GM23338 (cell line): Measurements from ENCODE around the gene MTMR3. TPM values are rescaled to one million over a fixed set of nuclear protein-coding genes. Genes with fewer than 3 reads are reported as not detected.

Experiments used
- ATAC-seq: fragments of 200-7000 bp; cut with Tn5 transposase; 3 replicates; pipeline ENCODE4 v1.9.1; 2020
- DNase-seq: peaks from one replicate; pipeline ENCODE4 v3.0.0-alpha.2; 2015; ENCODE audit warnings: low spot score
- H2AFZ ChIP-seq: fragments of 200-600 bp; sonication (generic); 2 replicates; pipeline ENCODE4 v1.8.0; 2016; ENCODE audit warnings: antibody characterized with exemption, mild to moderate bottlenecking, moderate library complexity
- H3F3A ChIP-seq: fragments of 200-600 bp; sonication (generic); replicated peaks from 2 replicates; pipeline ENCODE4 v1.8.0; 2017; ENCODE audit warnings: antibody characterized with exemption, mixed run types, low read depth
- H3K27ac ChIP-seq: fragments of 200-600 bp; sonication (generic); 2 replicates; pipeline ENCODE4 v1.6.1; 2016; ENCODE audit warnings: low read depth
- H3K27me3 ChIP-seq: fragments of 200-600 bp; sonication (generic); 2 replicates; pipeline ENCODE4 v1.8.0; 2016; ENCODE audit warnings: mild to moderate bottlenecking, mixed run types, moderate library complexity; ENCODE audit not compliant: insufficient read depth
- H3K36me3 ChIP-seq: fragments of 200-600 bp; sonication (generic); 2 replicates; pipeline ENCODE4 v1.8.0; 2016; ENCODE audit warnings: mild to moderate bottlenecking; ENCODE audit not compliant: insufficient read depth
- H3K4me1 ChIP-seq: fragments of 200-600 bp; sonication (generic); 2 replicates; pipeline ENCODE4 v1.8.0; 2016; ENCODE audit warnings: mild to moderate bottlenecking, moderate library complexity; ENCODE audit not compliant: insufficient read depth
- H3K4me2 ChIP-seq: fragments of 200-600 bp; sonication (generic); 2 replicates; pipeline ENCODE4 v1.7.1; 2017; ENCODE audit warnings: mixed run types
- H3K4me3 ChIP-seq: fragments of 200-600 bp; sonication (generic); 2 replicates; pipeline ENCODE4 v1.6.1; 2016; ENCODE audit warnings: mixed run types
- H3K79me2 ChIP-seq: fragments of 200-600 bp; sonication (generic); replicated peaks from 2 replicates; pipeline ENCODE4 v1.8.0; 2017; ENCODE audit warnings: mild to moderate bottlenecking; ENCODE audit not compliant: insufficient read depth
- H3K9me2 ChIP-seq: fragments of 200-600 bp; sonication (generic); 2 replicates; pipeline ENCODE4 v1.8.0; 2017; ENCODE audit not compliant: insufficient read depth
- H4K20me1 ChIP-seq: fragments of 200-600 bp; sonication (generic); replicated peaks from 2 replicates; pipeline ENCODE4 v1.8.0; 2017; ENCODE audit warnings: mild to moderate bottlenecking; ENCODE audit not compliant: insufficient read depth
- H3K27ac Mint-ChIP-seq: 2 replicates; pipeline ENCODE4 v1.8.0; 2020; ENCODE audit warnings: inconsistent platforms, mild to moderate bottlenecking, moderate library complexity, mixed read lengths
- H3K27me3 Mint-ChIP-seq: 3 replicates; pipeline ENCODE4 v1.8.0; 2022; ENCODE audit warnings: low read depth, mild to moderate bottlenecking, moderate library complexity, mixed read lengths, inconsistent platforms; ENCODE audit not compliant: insufficient read depth, poor library complexity
- H3K36me3 Mint-ChIP-seq: 3 replicates; pipeline ENCODE4 v1.8.0; 2021; ENCODE audit warnings: low read depth, mild to moderate bottlenecking, inconsistent platforms, moderate library complexity, mixed read lengths
- H3K4me1 Mint-ChIP-seq: 3 replicates; pipeline ENCODE4 v1.8.0; 2020; ENCODE audit warnings: mild to moderate bottlenecking, inconsistent platforms, mixed read lengths
- H3K4me3 Mint-ChIP-seq: 3 replicates; pipeline ENCODE4 v1.8.0; 2021; ENCODE audit warnings: moderate library complexity, mild to moderate bottlenecking, inconsistent platforms, mixed read lengths
- H3K9me3 Mint-ChIP-seq: 3 replicates; pipeline ENCODE4 v1.8.0; 2020; ENCODE audit warnings: moderate library complexity, mild to moderate bottlenecking, inconsistent platforms, mixed read lengths
- CREB1 ChIP-seq: fragments of 250-450 bp; sonication (Bioruptor Pico); IDR thresholded peaks from 2 replicates; pipeline ENCODE4 v1.5.0; 2020; ENCODE audit warnings: low read depth, mild to moderate bottlenecking, moderate library complexity
- EZH2phosphoT487 ChIP-seq: fragments of 200-600 bp; sonication (generic); IDR thresholded peaks from one replicate; pipeline ENCODE4 v1.8.1; 2018; ENCODE audit warnings: antibody characterized with exemption; ENCODE audit not compliant: unreplicated experiment
- JUNB ChIP-seq: IDR thresholded peaks from one replicate; pipeline ENCODE4 v1.6.1; 2016; ENCODE audit warnings: antibody characterized with exemption; ENCODE audit not compliant: unreplicated experiment
- NANOG ChIP-seq: IDR thresholded peaks from 2 replicates; pipeline ENCODE4 v1.6.1; 2016; ENCODE audit warnings: antibody characterized with exemption, borderline replicate concordance
- POLR2AphosphoS5 ChIP-seq: IDR thresholded peaks from 2 replicates; pipeline ENCODE4 v1.6.1; 2016; ENCODE audit warnings: antibody characterized with exemption, low read depth
- REST ChIP-seq: IDR thresholded peaks from one replicate; pipeline ENCODE4 v1.6.1; 2018; ENCODE audit warnings: antibody characterized with exemption; ENCODE audit not compliant: unreplicated experiment
- STAT1 ChIP-seq: IDR thresholded peaks from one replicate; pipeline ENCODE4 v1.6.1; 2016; ENCODE audit warnings: antibody characterized with exemption; ENCODE audit not compliant: unreplicated experiment
- ZNF114 ChIP-seq: fragments of 250-450 bp; sonication (Bioruptor Pico); IDR thresholded peaks from 2 replicates; pipeline ENCODE4 v1.5.0; 2020; ENCODE audit warnings: mild to moderate bottlenecking, moderate library complexity
- ZNF331 ChIP-seq: fragments of 250-450 bp; sonication (Bioruptor Pico); IDR thresholded peaks from 2 replicates; pipeline ENCODE4 v1.5.0; 2020; ENCODE audit warnings: low read depth, mild to moderate bottlenecking, moderate library complexity
- polyA plus RNA-seq: library from polyadenylated mRNA; unstranded; fragments of >200 nt; fragmentation: Nextera tagmentation; extraction: Ambion mirVana; gene quantifications from 2 replicates; pipeline ENCODE4 v1.2.1, GENCODE V29; 2016
- total RNA-seq: library from RNA; depleted of rRNA; stranded (reverse); fragments of >200 nt; shearing (Covaris generic); gene quantifications from 2 replicates; pipeline ENCODE4 v1.2.3, GENCODE V29; 2014
- TF ChIP-seq, protein P1 (sequence below): fragments of 250-450 bp; sonication (Bioruptor Pico); IDR thresholded peaks from 2 replicates; pipeline ENCODE4 v1.5.0; 2020; ENCODE audit warnings: mild to moderate bottlenecking, moderate library complexity

Gene MTMR3
- total and polyA plus RNA-seq, 2 experiments from 2014 or later: 5.2 to 27.4 TPM

- Histone ChIP-seq H2AFZ (no peak overlapping the region), H3K27me3 (no peaks in the 10 kb centered on the region), H3K36me3 (no peaks in the 10 kb centered on the region), H3K4me3 (no peak overlapping the region), H3F3A (no peaks in the 10 kb centered on the region), H3K9me2 (no peaks in the 10 kb centered on the region), H3K79me2 (no peaks in the 10 kb centered on the region), H3K4me1 (peaks cover 27% of the 10 kb centered on the region), H4K20me1 (no peaks in the 10 kb centered on the region), H3K27ac (no peak overlapping the region), H3K4me2 (no peak overlapping the region)
- DNase-seq (no peak), ATAC-seq (no peak)
- H3K4me3 Mint-ChIP-seq: no peak overlapping the region
- H3K4me1 Mint-ChIP-seq: peaks cover 38% of the 10 kb centered on the region
- no peaks in the 10 kb centered on the region for H3K9me3 Mint-ChIP-seq
- TF ChIP-seq JUNB (no peak), ZNF331 (CRISPR knock-in tag) (no peak), EZH2phosphoT487 (no peak), REST (no peak)
- H3K36me3 Mint-ChIP-seq: peaks cover 5% of the 10 kb centered on the region; the same call in 1 of the 3 replicates
- no peak overlapping the region for H3K27ac Mint-ChIP-seq
- H3K27me3 Mint-ChIP-seq: no peaks in the 10 kb centered on the region
Observed at GRCh38 chr22:29989446-29989845, 106.5 kb downstream of the MTMR3 start.

- H3K27me3 Mint-ChIP-seq: no peaks in the 10 kb centered on the region
- TF ChIP-seq, protein P1, sequence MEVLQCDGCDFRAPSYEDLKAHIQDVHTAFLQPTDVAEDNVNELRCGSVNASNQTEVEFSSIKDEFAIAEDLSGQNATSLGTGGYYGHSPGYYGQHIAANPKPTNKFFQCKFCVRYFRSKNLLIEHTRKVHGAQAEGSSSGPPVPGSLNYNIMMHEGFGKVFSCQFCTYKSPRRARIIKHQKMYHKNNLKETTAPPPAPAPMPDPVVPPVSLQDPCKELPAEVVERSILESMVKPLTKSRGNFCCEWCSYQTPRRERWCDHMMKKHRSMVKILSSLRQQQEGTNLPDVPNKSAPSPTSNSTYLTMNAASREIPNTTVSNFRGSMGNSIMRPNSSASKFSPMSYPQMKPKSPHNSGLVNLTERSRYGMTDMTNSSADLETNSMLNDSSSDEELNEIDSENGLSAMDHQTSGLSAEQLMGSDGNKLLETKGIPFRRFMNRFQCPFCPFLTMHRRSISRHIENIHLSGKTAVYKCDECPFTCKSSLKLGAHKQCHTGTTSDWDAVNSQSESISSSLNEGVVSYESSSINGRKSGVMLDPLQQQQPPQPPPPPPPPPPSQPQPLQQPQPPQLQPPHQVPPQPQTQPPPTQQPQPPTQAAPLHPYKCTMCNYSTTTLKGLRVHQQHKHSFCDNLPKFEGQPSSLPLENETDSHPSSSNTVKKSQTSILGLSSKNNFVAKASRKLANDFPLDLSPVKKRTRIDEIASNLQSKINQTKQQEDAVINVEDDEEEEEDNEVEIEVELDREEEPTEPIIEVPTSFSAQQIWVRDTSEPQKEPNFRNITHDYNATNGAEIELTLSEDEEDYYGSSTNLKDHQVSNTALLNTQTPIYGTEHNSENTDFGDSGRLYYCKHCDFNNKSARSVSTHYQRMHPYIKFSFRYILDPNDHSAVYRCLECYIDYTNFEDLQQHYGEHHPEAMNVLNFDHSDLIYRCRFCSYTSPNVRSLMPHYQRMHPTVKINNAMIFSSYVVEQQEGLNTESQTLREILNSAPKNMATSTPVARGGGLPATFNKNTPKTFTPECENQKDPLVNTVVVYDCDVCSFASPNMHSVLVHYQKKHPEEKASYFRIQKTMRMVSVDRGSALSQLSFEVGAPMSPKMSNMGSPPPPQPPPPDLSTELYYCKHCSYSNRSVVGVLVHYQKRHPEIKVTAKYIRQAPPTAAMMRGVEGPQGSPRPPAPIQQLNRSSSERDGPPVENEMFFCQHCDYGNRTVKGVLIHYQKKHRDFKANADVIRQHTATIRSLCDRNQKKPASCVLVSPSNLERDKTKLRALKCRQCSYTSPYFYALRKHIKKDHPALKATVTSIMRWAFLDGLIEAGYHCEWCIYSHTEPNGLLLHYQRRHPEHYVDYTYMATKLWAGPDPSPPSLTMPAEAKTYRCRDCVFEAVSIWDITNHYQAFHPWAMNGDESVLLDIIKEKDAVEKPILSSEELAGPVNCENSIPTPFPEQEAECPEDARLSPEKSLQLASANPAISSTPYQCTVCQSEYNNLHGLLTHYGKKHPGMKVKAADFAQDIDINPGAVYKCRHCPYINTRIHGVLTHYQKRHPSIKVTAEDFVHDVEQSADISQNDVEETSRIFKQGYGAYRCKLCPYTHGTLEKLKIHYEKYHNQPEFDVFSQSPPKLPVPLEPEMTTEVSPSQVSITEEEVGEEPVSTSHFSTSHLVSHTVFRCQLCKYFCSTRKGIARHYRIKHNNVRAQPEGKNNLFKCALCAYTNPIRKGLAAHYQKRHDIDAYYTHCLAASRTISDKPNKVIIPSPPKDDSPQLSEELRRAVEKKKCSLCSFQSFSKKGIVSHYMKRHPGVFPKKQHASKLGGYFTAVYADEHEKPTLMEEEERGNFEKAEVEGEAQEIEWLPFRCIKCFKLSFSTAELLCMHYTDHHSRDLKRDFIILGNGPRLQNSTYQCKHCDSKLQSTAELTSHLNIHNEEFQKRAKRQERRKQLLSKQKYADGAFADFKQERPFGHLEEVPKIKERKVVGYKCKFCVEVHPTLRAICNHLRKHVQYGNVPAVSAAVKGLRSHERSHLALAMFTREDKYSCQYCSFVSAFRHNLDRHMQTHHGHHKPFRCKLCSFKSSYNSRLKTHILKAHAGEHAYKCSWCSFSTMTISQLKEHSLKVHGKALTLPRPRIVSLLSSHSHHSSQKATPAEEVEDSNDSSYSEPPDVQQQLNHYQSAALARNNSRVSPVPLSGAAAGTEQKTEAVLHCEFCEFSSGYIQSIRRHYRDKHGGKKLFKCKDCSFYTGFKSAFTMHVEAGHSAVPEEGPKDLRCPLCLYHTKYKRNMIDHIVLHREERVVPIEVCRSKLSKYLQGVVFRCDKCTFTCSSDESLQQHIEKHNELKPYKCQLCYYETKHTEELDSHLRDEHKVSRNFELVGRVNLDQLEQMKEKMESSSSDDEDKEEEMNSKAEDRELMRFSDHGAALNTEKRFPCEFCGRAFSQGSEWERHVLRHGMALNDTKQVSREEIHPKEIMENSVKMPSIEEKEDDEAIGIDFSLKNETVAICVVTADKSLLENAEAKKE (CRISPR knock-in tag): no peak
- TF ChIP-seq NANOG (no peak), EZH2phosphoT487 (no peak), STAT1 (no peak), ZNF114 (CRISPR knock-in tag) (no peak), CREB1 (CRISPR knock-in tag) (no peak), POLR2AphosphoS5 (no peak), ZNF331 (CRISPR knock-in tag) (no peak)
Observed at GRCh38 chr22:29992341-29993275, 109.6 kb downstream of the MTMR3 start.

More at GRCh38 chr22:29992341-29993275, 109.6 kb downstream of the MTMR3 start:
- Mint-ChIP-seq H3K36me3 (peaks cover 5% of the 10 kb centered on the region; the same call in 1 of the 3 replicates), H3K4me1 (peaks cover 29% of the 10 kb centered on the region), H3K9me3 (no peaks in the 10 kb centered on the region), H3K4me3 (no peak overlapping the region), H3K27ac (peak overlapping the region; percentile 67; the same call in 1 of the 2 replicates)
- H3K27ac ChIP-seq: 0 out of 2 replicates have a peak overlapping the region, but pooled peaks have one; percentile 66
- H3K36me3 ChIP-seq: no peaks in the 10 kb centered on the region
- H3K9me2 ChIP-seq: no peaks in the 10 kb centered on the region
- H3F3A ChIP-seq: no peaks in the 10 kb centered on the region
- H3K27me3 ChIP-seq: no peaks in the 10 kb centered on the region
- H3K4me2 ChIP-seq: peak overlapping the region; percentile 9; the same call in 1 of the 2 replicates
- DNase-seq (peak; percentile 41), ATAC-seq (peak; percentile 76)
- H3K79me2 ChIP-seq: no peaks in the 10 kb centered on the region
- no peaks in the 10 kb centered on the region for H4K20me1 ChIP-seq
- H3K4me3 ChIP-seq: no peak overlapping the region
- H3K4me1 ChIP-seq: peaks cover 22% of the 10 kb centered on the region
- H2AFZ ChIP-seq: no peak overlapping the region
